Measurements from ENCODE around the gene HPGDS.
A peak's percentile ranks its signal among the peaks of the same experiment; 100 is the strongest.
"Not testable (repeated sequence)": the region's sequence is repeated elsewhere in the genome, so short reads cannot be mapped to it uniquely, and the experiment has no call there.

HPGDS gene

DNA sequence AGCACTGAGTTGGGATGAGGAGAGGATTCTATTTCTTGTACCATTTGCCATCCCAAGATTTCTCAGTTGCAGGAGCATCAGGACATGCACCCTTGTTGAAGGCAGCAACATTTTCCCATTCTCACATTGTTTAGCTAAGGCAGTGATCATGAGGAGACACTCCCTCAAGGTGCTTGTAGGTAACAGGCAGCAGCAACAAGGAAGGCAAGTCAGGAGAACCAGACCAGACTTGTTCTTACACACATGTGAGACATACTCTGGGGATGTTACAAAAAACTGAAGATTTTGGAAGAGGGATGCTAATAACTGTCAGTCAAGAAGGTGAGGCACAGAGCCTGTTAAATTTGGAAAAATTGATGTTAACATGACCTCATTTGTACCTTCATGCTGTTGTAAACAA is 15.5 kb upstream of the HPGDS start:
- no peak for DNase-seq (ENCODE audit: extremely low read depth in 1 of 2, low read depth in 1 of 2)

DNA sequence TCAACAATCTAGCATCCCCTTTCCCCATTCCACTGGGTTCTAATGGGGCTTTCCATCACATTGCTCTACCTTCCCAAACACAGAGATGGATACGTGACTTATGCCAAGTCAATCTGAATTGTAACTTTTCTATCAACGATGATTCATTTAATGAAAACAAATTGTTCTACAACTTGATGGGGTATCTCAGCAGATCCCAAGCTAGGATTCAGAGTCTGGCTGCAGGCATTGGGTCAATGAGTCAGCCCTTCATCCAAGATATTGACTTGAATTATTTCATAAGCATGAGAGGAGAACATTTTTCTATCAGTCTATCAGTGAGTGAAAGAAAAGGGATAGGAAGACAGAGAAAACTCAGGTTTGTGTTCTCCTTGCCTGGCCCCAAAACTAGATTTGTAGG is 15.0 kb upstream of the HPGDS start:
- no peak for DNase-seq (ENCODE audit: extremely low read depth in 1 of 2, low read depth in 1 of 2)

DNA sequence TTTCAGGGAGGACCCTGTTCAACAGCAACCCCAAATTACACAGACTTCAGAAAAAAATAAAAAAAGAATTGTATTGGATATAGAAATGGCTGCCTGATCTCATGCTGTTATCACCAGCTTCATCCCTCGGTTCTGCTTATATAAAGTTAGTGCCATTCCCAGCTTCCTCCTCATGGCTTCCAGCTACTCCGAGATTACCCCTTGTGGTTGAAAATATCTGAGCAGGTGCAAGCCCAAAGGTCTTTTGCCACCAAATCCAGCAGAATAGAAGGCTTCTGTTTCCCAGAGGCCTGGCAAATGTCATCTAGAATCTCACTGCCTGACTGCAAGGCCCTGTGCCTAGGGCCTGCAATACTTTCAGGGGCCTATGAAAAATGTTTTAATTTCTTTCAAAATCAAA is 13.8 kb upstream of the HPGDS start:
- no peak for DNase-seq (ENCODE audit: extremely low read depth in 1 of 2, low read depth in 1 of 2)

DNA sequence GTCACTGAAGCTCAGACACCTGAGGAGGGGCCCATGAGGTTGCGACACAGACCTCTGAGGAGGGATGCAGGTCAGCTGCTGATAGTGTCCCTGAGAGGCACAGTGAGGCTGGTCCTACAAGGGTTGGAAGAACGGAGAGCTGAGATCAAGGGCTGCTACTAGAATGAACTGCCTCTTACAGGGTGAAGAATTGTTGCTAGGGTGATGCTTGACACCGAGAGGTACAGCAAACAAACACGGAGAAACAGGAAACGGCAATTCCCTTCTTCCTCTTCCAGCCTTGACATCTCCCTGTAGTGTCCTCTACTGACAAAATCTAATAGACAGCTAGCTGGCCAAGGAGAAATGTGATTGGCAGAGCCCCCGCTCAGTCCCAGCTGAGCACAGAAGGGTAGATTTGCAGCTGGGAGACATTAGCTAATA is 11.8 kb upstream of the HPGDS start:
- DNase-seq (ENCODE audit: extremely low read depth in 1 of 2, low read depth in 1 of 2), result no peak

DNA sequence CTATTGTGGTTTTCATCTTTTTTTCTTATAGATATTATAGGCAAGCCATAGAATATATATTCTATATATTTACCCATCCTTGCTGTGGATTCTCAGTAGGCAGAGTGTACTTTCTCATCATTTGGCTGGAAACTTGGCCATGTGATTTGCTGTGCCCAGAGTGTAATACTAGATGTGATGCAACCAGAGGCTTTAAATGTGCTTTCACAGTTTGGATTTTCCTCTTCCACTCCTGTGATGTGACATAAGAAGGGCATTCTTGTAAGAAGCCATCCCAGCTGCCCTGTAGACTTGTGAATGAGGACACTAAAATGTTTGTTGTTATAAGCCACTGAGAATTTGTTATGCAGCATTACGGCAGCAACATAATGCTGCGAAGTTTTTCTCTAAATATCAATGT is 10.4 kb upstream of the HPGDS start:
- no peak for DNase-seq (ENCODE audit: extremely low read depth in 1 of 2, low read depth in 1 of 2)

DNA sequence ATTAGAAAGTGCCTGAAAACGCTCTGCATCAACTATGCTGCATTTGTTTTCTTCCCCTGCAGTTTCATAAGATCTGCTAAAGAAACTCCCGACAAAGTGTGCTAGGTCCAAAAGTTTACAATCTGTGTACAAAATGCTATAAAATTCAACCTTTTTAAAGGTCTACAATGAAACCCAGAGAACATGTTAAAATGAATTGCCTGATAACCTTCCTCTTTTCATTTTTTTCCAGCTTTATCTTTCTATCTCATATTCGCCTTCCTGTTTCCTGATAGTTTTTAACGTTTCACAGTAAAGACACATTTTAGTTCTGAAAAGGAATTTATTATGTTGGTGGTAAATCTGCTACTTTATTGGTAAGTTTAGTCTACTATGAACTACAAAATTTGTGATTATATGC is 9.5 kb upstream of the HPGDS start:
- DNase-seq (ENCODE audit: extremely low read depth in 1 of 2, low read depth in 1 of 2), result no peak

DNA sequence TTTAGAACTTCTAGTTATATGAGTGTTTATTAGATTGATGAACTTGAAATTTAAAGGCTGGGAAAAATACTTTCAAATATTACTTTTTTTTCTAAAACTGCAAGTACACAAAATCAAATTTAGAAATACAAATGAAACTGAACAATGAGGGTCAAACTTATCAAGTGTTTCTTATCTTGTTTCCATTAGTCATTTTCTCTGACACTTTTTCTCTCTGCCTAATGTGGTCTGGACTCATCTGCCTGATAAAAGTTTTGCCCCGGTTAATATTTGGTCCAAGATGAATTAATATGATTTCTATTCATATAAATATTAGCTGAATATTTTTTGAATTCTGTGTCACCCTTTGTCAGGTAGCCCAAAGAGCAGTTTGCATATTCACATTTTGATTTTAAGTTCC is 8.7 kb upstream of the HPGDS start:
- no peak for DNase-seq (ENCODE audit: extremely low read depth in 1 of 2, low read depth in 1 of 2)

DNA sequence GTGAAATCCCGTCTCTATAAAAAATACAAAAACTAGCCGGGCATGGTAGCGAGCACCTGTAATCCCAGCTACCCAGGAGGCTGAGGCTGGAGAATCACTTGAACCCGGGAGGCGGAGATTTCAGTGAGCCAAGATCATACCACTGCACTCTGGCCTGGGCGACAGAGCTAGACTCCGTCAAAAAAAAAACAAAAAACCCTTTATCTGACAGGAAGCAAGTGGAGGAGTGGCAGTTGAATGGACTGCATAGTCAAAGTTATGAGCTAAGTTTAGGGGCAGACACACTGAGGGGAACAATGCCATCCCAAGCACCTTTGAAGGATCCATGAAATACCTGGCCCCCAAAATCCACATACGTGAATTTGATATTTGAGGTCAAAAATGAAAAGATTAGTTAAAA is 7.5 kb upstream of the HPGDS start:
- DNase-seq (ENCODE audit: extremely low read depth in 1 of 2, low read depth in 1 of 2), result no peak

DNA sequence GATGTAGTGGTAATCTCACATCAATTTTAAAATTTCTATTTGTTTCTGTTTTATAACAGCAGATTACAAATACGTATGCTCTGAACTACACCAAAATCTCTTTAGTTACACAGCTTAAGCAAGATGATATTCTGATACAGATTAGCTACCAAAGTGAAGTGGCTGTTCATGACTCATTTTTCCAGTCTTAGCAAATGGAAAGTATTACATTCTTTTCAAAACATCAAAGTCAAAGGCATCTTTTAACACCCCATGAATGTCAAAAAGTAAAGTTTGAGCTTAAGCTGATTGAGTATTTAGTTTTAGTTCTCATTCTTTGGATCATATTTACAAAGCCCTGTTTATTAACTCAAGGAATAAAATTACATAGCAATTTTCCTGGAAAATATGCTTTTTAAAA is 6.6 kb upstream of the HPGDS start:
- no peak for DNase-seq (ENCODE audit: extremely low read depth in 1 of 2, low read depth in 1 of 2)

DNA sequence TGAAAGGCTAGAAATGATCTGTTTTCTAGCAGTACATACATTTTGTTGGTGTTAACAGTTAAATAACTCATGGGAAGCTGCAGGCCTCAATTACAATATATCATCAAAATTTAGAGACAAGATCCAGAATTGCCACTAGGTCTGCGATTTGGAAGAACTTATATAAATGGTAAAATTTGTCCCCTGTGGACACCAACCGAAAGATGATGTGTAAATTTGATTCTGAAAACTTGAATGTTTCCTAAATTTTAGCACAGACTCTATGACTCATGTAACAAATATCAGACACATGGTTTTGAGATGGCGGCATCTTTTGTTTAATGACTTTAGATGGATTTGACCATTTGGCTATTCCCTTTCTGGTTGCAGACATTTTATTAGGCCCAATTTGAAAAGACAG is 6.0 kb upstream of the HPGDS start:
- no peak for DNase-seq (ENCODE audit: extremely low read depth in 1 of 2, low read depth in 1 of 2)

DNA sequence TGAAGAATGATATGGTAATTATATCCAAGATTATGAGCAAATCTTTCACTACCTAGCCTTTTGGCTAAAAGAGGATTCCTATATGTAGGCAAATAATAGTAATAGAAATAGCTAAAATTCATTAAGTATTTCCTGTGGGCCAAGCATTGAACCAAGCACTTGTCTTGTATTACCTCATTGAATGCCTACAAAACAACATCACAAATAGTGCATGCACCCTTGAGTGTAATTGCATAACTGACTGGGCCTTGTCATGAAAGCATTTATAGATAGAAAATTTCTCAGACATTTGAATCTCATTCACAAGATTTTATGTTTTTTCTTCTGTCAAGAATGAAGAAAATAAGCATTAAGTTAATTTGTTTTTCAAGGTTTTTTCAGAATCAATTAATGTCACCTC is 3.9 kb upstream of the HPGDS start:
- no peak for DNase-seq (ENCODE audit: extremely low read depth in 1 of 2, low read depth in 1 of 2)

DNA sequence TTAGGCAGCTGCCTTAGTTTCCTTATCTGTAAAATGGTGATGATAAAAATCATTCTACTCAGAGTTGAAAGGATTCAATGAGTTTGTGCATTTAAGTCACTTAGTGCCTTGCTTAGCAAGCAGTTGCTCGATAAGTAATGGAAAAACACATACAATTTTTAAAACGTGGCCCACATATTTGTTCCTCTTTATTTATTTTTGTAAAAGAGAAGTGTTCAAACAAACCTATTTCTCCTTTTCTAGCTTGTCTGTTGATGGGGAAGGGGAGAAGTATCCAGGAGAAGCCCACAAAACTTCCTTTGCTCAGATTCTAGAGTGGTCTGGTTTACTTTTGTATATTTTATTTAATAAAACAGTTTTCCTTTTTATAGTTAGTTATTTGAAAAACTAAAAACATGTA is 3.3 kb upstream of the HPGDS start:
- no peak for DNase-seq (ENCODE audit: extremely low read depth in 1 of 2, low read depth in 1 of 2)

DNA sequence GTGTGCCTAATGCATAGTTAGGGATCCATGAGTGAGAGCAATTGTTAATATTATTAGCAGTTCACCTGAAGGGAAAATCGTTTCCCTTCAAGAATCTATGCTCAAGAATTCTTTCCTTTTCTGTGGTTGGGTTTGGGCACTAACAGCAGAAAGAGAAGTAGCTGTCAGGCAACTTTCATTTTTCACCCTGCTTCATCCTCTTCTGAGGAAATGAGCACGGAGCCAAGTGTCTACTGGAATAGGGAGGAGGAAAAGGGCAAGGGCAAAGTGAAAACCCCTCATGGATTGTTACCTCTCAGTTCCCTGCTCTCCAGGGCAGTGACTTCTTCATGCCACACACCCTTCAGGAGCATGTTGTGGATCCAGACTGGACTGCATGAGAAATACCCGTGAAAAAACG is 2.6 kb upstream of the HPGDS start:
- DNase-seq (ENCODE audit: extremely low read depth in 1 of 2, low read depth in 1 of 2), result no peak

DNA sequence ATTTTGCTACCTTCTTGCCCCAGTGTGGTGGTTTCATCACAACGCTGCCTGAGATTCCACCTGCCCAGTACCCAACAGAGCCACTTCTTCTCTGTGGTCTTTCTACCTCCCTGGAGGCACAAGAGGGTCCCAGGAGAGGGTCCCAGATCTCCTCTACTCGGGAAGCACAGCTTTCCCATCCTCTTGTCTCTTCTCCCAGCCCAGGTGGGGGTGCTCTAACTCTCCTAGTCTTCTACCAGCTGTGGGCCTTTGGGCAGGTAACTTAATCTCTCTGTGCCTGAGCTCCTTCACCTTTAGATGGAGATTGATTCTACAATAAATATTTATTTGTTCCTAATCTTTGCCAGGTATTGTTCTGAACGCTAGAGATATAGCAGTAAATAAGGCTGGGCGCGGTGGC is 1.8 kb upstream of the HPGDS start:
- DNase-seq (ENCODE audit: extremely low read depth in 1 of 2, low read depth in 1 of 2), result no peak

DNA sequence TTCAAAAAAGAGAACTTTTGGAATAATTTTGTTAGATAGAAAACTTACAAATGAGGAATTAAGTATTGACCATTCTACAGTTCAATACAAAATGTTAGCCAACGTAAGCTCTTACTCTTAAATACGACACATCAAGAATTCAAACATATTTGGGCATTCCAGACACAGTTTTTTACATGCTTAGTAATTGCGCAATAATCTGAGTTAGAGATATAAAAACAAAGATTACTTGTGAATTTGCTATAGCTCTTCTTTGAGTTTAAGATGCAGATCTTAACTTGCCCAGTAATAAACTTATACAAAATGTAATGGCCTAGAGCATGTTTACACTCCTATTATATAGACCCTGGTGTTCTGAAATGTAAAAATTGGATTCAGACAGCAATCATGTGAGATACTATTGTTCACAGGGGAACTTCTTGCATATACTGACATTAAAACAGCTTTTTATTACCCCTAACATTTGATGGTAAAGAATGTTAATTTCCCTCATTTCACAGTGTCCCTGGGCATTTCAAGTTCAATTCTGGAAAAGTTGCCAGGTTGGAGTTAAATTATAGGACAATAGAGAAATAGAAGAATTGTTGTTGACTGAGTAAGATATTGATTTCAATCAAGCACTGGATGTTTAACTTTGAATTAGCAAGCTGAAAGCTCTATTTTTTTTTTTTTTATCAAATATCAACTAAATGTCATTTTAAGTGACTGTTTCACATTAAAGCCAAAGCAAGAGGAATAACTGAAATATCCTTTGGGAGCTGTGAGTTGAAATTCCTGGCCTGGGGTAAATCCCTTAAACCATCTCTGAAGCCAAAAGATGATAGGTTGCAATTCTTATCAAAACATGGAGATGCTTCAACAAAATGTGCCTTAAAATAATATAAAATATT is 910 bp downstream of the HPGDS start:
- DNase-seq (ENCODE audit: extremely low read depth in 1 of 2, low read depth in 1 of 2), result no peak

DNA sequence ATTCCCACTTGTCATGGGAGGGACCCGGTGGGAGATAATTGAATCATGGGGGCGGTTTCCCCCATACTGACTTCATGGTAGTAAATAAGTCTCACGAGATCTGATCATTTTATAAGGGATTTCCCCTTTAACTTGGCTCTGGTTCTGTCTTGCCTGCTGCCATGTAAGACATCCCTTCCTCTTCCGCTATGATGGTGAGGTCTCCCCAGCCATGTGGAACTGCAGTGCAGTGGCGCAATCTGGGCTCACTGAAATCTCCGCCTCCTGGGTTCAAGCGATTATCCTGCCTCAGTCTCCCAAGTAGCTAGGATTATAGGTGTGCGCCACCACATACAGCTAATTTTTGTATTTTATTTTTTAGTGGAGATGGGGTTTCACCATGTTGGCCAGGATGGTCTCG is 2.9 kb downstream of the HPGDS start:
- DNase-seq (ENCODE audit: extremely low read depth in 1 of 2, low read depth in 1 of 2), result peak in 1 of 2 donors; percentile 4

DNA sequence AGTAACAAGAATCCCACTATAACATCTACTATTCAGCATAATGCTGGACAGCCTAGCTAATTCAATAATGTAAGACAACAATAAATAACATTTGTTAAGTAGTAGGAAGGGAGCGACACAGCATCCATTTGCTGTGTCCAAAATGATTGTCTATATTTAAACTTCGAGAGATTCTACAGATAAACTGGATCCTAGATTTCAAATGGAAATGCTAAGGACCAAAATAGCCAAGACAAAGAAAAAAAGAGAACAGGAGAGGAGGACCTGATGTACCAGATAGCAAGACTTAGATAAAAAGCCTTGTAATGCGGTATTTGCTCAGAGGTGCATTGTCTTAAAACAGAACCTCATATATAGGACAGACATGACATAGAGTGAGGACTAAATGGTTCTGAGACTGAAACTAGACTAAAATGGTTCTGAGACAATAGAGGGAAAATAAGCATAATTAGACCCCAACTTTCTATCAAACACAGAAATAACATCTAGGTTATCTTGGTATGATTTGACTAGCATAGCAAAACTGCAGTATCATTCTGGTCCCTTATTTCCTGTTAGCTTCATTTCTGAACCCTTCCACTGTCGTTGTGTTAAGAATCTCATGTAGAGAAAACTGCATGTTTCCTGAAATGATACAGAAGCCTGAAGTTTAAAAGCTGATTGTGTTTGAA is 3.8 kb downstream of the HPGDS start:
- no peak for DNase-seq (ENCODE audit: extremely low read depth in 1 of 2, low read depth in 1 of 2)

DNA sequence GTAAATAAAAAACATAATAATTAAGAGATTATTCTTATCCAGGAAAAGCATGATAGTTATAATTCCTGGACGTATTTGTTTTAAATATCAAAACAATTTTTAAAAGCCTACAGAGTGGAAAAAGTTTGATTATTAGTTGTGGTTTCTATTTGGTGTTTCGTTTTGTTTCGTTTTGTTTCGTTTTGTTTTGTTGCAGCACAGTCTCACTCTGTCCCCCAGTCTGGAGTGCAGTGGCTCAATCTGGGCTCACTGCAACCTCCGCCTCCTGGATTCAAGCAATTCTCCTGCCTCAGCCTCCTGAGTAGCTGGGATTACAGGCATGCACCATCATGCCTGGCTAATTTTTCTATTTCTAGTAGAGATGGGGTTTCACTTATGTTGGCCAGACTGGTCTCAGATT is 5.8 kb downstream of the HPGDS start:
- not testable (repeated sequence) for DNase-seq (ENCODE audit: extremely low read depth in 1 of 2, low read depth in 1 of 2)

DNA sequence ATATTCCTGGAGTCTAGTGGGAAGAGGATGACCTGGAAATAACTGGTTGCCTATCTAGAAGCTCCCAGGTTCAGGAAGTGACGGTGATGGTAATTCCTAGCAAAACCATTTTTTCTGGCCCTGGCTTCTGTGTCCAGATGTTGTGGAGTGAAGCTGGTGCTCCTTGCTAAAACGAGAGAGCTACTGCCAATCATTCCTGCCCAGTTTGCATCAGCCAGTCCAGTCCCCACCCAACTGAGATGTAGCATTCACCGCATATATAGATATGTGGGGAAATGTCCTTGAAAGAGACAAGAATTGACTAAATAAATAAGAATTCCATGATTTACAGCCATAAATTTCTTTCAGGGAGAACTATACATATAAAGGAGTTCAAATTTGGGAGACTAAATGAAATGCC is 6.3 kb downstream of the HPGDS start:
- DNase-seq (ENCODE audit: extremely low read depth in 1 of 2, low read depth in 1 of 2), result no peak

DNA sequence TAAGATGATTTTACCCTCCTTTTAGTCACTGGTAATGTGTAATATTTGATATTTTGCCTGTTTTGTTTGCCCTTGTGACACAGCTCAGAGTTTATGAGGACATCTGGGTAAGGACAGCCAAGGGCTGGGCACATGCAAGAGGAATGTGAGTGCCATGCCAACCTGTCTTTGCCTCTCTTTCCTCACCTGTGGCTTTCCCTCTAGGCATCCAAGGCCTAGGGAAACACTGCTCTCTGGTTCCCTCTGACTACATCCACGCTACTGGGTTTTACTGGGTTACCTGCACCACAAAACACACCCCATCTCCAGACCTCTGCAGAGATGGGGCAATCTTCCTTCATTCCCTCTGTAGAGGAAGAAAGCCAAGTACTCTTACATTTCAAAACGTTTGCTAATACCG is 7.7 kb downstream of the HPGDS start:
- no peak for DNase-seq (ENCODE audit: extremely low read depth in 1 of 2, low read depth in 1 of 2)

DNA sequence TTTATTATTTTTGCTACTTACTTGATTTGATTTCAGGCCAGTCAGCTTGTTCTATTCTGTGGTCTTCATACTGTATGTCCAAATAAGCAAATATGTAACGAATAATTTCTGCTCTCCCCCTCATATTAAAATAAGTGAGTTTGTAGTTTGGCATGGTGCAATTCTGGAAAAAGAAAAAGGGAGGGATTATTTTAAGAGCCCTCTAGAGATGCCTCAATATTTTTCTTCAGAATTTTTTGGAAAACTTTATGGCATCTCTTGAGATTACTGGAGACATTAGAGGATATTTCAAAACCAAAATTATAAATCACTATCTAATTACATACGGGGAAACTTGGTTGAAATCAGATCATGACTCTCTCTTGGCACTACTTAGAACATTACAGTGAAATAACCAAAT is 8.2 kb downstream of the HPGDS start:
- no peak for DNase-seq (ENCODE audit: extremely low read depth in 1 of 2, low read depth in 1 of 2)

DNA sequence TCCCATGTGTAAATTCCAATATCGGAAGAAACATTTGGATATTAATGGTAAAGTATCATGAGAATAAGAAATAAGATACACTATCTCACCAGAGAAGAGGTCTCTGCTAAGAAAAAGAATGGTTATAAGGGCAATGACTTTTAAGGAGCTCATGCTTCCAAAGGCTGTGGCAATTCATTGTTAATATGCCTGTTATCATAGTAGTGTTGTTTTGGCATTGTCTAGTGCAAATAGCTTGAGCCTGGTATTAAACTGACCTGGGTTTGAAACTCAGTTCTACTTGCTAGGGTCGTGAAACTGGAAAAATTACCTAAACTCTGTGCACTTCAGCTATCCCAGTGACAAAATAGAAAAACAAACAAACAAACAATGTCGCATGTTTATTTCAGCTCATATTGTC is 8.8 kb downstream of the HPGDS start:
- DNase-seq (ENCODE audit: extremely low read depth in 1 of 2, low read depth in 1 of 2), result no peak
